Ascending aorta (tissue), 2 donors: ENCODE measurements around the gene RNF183. TPM values are rescaled to one million over a fixed set of nuclear protein-coding genes. Genes with fewer than 3 reads are reported as not detected.
"Not testable (repeated sequence)": the region's sequence is repeated elsewhere in the genome, so short reads cannot be mapped to it uniquely, and the experiment has no call there.

Experiments
- DNase-seq, 2 donors: peaks; one replicate each; pipeline ENCODE4 v3.0.0-alpha.2; 2019; ENCODE audit warnings: low spot score in 2 of 2
- H3K27ac ChIP-seq, 2 donors: fragments of 200-600 bp; sonication (generic); one replicate each; pipeline ENCODE4 v1.5.1; 2016 to 2017; ENCODE audit warnings: mild to moderate bottlenecking in 1 of 2
- H3K27me3 ChIP-seq: fragments of 200-600 bp; sonication (generic); one replicate; pipeline ENCODE4 v1.5.1; 2017
- H3K36me3 ChIP-seq, 2 donors: fragments of 200-600 bp; sonication (generic); one replicate each; pipeline ENCODE4 v1.5.1; 2016
- H3K4me1 ChIP-seq, 2 donors: fragments of 200-600 bp; sonication (generic); one replicate each; pipeline ENCODE4 v1.5.1; 2016 to 2017; ENCODE audit warnings: mild to moderate bottlenecking in 1 of 2
- H3K4me3 ChIP-seq, 2 donors: fragments of 200-600 bp; sonication (generic); one replicate each; pipeline ENCODE4 v1.5.1; 2016 to 2017; ENCODE audit warnings: mild to moderate bottlenecking in 1 of 2
- H3K9me3 ChIP-seq, 2 donors: fragments of 200-600 bp; sonication (generic); one replicate each; pipeline ENCODE4 v1.5.1; 2016
- intact Hi-C: fragments of 100-400 bp; cut with DNase I; formaldehyde crosslinking; loops from one replicate; pipeline ENCODE4 v1.15.1; 2023
- total RNA-seq: library from RNA; depleted of rRNA; stranded (reverse); fragments of >200 nt; gene quantifications from one replicate; pipeline ENCODE4 v1.1.0, GENCODE V29; 2016
- TF ChIP-seq, protein P1 (sequence below), 3 experiments: fragments of 200-600 bp in 2 of 3; fragments of 450-650 bp in 1 of 3; sonication (generic) in 2 of 3; IDR thresholded peaks; one replicate each; pipeline ENCODE4 v1.5.1; 2016 to 2019; ENCODE audit warnings: antibody characterized with exemption in 3 of 3, mild to moderate bottlenecking in 1 of 3, moderate library complexity in 1 of 3

The RNF183 gene
- total RNA-seq, 1 donor from 2014 or later = not detected

- intact Hi-C loops = no loop called here
- no peak for DNase-seq
- H3K4me3 ChIP-seq = no peak overlapping the region
- TF ChIP-seq, protein P1, sequence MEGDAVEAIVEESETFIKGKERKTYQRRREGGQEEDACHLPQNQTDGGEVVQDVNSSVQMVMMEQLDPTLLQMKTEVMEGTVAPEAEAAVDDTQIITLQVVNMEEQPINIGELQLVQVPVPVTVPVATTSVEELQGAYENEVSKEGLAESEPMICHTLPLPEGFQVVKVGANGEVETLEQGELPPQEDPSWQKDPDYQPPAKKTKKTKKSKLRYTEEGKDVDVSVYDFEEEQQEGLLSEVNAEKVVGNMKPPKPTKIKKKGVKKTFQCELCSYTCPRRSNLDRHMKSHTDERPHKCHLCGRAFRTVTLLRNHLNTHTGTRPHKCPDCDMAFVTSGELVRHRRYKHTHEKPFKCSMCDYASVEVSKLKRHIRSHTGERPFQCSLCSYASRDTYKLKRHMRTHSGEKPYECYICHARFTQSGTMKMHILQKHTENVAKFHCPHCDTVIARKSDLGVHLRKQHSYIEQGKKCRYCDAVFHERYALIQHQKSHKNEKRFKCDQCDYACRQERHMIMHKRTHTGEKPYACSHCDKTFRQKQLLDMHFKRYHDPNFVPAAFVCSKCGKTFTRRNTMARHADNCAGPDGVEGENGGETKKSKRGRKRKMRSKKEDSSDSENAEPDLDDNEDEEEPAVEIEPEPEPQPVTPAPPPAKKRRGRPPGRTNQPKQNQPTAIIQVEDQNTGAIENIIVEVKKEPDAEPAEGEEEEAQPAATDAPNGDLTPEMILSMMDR (IDR thresholded peaks at IDR 0.05) = no peak
- H3K4me1 ChIP-seq = no peaks in the 10 kb centered on the region
- H3K27ac ChIP-seq = no peak overlapping the region
- no peaks in the 10 kb centered on the region for H3K9me3 ChIP-seq
- no peaks in the 10 kb centered on the region for H3K27me3 ChIP-seq
- H3K36me3 ChIP-seq = no peaks in the 10 kb centered on the region
Observed at GRCh38 chr9:113298924-113299770, 4.0 kb downstream of the RNF183 start.

GRCh38 chr9:113298311-113298710 is 4.9 kb downstream of the RNF183 start:
- DNase-seq = no peak
- intact Hi-C loops = no loop called here
- Histone ChIP-seq H3K4me1 (no peaks in the 10 kb centered on the region), H3K4me3 (no peak overlapping the region), H3K27ac (no peak overlapping the region), H3K27me3 (no peaks in the 10 kb centered on the region), H3K36me3 (peaks cover 0 to 3% of the 10 kb centered on the region in 2 donors), H3K9me3 (no peaks in the 10 kb centered on the region)
- TF ChIP-seq, protein P1 (IDR thresholded peaks at IDR 0.05) = no peak

DNA sequence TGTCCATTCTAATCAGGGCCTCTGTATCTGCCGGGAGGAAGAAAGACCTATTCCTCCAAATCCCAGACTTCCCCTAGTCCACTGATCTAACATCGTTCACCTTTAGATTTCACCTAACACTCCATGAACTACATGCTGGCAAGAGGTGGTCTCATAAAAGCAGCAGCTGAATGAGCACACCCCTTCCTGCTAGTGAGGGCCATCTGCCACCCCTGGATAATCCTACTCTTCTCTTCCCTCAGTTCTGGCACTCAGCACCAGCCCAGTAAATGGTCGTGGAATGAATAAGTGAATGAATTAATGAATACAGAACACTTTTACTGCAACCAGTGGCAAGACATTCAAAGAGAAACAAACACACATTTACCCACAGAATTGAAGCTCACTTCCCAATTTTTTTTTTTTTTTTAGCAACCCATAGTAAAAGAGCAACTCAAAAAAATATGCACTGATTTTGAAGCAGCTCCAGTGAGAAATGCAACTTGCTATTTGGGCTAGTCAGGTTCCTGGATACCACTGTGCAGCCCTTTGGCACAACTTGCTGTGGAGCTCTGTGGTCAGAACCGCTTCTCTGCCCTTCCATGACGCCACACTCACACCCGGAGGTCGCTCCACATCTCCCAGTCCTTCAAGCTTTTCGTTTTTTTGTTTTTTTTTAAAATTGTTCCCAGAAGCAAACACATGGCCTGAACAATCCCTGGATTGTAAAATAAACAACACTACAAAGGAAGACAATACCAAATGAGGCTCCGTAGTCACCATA is 6.2 kb downstream of the RNF183 start:
- Histone ChIP-seq H3K9me3 (no peaks in the 10 kb centered on the region), H3K27ac (no peak overlapping the region), H3K27me3 (no peaks in the 10 kb centered on the region), H3K36me3 (peaks cover 12 to 16% of the 10 kb centered on the region in 2 donors), H3K4me1 (no peaks in the 10 kb centered on the region), H3K4me3 (no peak overlapping the region)
- intact Hi-C loops = no loop called here
- TF ChIP-seq, protein P1 (IDR thresholded peaks at IDR 0.05) = no peak
- no peak for DNase-seq

DNA sequence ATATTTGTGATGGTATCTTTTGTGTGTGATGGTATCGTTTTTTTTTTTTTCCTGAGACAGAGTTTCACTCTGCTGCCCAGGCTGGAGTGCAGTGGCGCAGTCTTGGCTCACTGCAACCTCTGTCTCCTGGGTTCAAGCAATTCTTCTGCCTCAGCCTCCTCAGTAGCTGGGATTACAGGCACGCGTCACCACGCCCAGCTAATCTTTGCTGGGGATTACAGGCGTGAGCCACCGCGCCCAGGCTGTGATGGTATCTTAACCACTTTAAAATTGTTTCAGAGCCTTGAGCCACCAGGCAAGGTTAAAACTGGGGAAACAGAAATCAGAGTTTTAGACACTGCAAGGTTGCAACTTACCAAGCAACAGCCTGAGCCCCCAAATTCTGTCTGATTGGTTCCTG is 6.9 kb downstream of the RNF183 start:
- DNase-seq, intact Hi-C loops, H3K27ac ChIP-seq, H3K4me1 ChIP-seq, H3K27me3 ChIP-seq, H3K9me3 ChIP-seq, H3K4me3 ChIP-seq: not testable (repeated sequence)
- H3K36me3 ChIP-seq = peaks cover 20 to 24% of the 10 kb centered on the region in 2 donors

DNA sequence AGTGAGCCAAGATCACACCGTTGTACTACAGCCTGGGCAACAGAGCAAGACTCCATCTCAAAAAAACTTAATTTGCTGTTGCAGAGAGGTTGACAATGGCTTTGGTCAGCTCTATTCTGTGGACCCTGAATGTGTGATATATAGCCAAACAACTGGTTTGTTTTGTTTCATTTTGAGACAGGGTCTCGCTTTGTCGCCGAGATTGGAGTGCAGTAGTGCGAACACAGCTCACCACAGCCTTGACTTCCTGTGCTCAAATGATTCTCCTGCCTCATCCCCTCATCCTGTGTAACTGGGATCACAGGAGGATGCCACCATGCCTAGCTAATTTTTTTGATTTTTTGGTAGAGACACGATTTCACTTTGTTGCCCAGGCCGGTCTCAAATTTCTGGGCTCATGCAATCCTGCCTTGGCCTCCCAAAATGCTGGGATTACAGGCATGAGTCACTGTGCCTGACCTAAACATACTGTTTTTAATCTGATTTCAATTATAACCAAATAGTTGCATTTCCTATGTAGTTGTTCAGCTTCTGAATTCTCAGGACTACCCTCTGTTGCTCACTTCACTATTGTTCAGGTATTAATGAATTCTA is 9.8 kb downstream of the RNF183 start:
- H3K4me3 ChIP-seq = no peak overlapping the region
- H3K4me1 ChIP-seq = no peaks in the 10 kb centered on the region
- H3K27me3 ChIP-seq = no peaks in the 10 kb centered on the region
- intact Hi-C loops = no loop called here
- peaks cover 40 to 52% of the 10 kb centered on the region in 2 donors for H3K36me3 ChIP-seq
- no peak for DNase-seq
- TF ChIP-seq, protein P1 (IDR thresholded peaks at IDR 0.05) = no peak
- H3K9me3 ChIP-seq = no peaks in the 10 kb centered on the region
- H3K27ac ChIP-seq = no peak overlapping the region
